HG02763 (cell line): ENCODE data around the gene SPEM3.

Source experiments
- ATAC-seq: cut with Tn5 transposase; IDR thresholded peaks from one replicate; pipeline ENCODE4 v1.9.1; 2021; ENCODE audit warnings: mild to moderate bottlenecking, moderate library complexity; ENCODE audit not compliant: unreplicated experiment

Gene SPEM3

GRCh38 chr17:7440113-7440833 lies 11.6 kb downstream of the SPEM3 start:
- ATAC-seq = no peak

- no peak for ATAC-seq
Observed at GRCh38 chr17:7440834-7441195, 12.2 kb downstream of the SPEM3 start.

GRCh38 chr17:7441266-7441665 lies 12.6 kb downstream of the SPEM3 start:
- ATAC-seq = no peak

- ATAC-seq = no peak
Observed at GRCh38 chr17:7442142-7442541, 13.5 kb downstream of the SPEM3 start.

- no peak for ATAC-seq
Observed at GRCh38 chr17:7443499-7444485, 15.1 kb downstream of the SPEM3 start.

GRCh38 chr17:7444682-7445618 lies 16.3 kb downstream of the SPEM3 start, which contains the start of gene CHRNB1:
TSS of gene CHRNB1 (plus strand) at chr17:7445061. CDS start at chr17:7445128, 67 bp downstream.
- no peak for ATAC-seq

GRCh38 chr17:7445619-7445968 lies 16.9 kb downstream of the SPEM3 start:
- ATAC-seq = no peak

- ATAC-seq = no peak
Observed at GRCh38 chr17:7448461-7448860, 19.8 kb downstream of the SPEM3 start.

- ATAC-seq = no peak
Observed at GRCh38 chr17:7459961-7460545, 31.4 kb downstream of the SPEM3 start.

GRCh38 chr17:7460850-7461660 lies 32.4 kb downstream of the SPEM3 start:
- no peak for ATAC-seq

GRCh38 chr17:7462474-7463371 lies 34.1 kb downstream of the SPEM3 start:
- ATAC-seq = no peak

- ATAC-seq = no peak
Observed at GRCh38 chr17:7463372-7463846, 34.8 kb downstream of the SPEM3 start.

- ATAC-seq = no peak
Observed at GRCh38 chr17:7464081-7464480, 35.4 kb downstream of the SPEM3 start.

- no peak for ATAC-seq
Observed at GRCh38 chr17:7465597-7466275, 37.1 kb downstream of the SPEM3 start.

GRCh38 chr17:7466318-7466638 lies 37.6 kb downstream of the SPEM3 start:
- ATAC-seq = no peak

- no peak for ATAC-seq
Observed at GRCh38 chr17:7466639-7467341, 38.1 kb downstream of the SPEM3 start.

GRCh38 chr17:7467498-7467897 lies 38.8 kb downstream of the SPEM3 start:
- no peak for ATAC-seq

- no peak for ATAC-seq
Observed at GRCh38 chr17:7468290-7468689, 39.6 kb downstream of the SPEM3 start.
